ENCODE results near the gene HMGCS2. TPM values are rescaled to one million over a fixed set of nuclear protein-coding genes. Genes with fewer than 3 reads are reported as not detected.

The HMGCS2 gene
- total and polyA plus RNA-seq, 10 of the 15 experiments (the other 5 are each of a cell fraction or from before 2014, with no cell fraction given), result 0.49 TPM; not detected in 9

- no peak for FAIRE-seq
- DNase-seq (ENCODE audit: low read depth, low spot score), result no peak
- 36% methylated on average over 7 of the region's 7 CpGs for WGBS (ENCODE audit: insufficient coverage, insufficient replicate concordance, low lambda C conversion rate, missing lambda C conversion rate)
- ChIA-PET SMC1A (ENCODE audit: uncharacterized antibody, unreplicated experiment) (interaction anchor here (1.0 to 1.2 kb wide), 2 partner anchors 18 kb away, joined by 3 read pairs; no protein-coding TSS in a partner anchor), RAD21 (ENCODE audit: unreplicated experiment) (no interaction called here), POLR2A (no interaction called here), CTCF (interaction anchor here (3.5 kb wide), 1 partner anchor 11 kb away, joined by 17 read pairs; no protein-coding TSS in a partner anchor)
- H3K27ac ChIP-seq (ENCODE audit: control insufficient read depth, insufficient read depth), result no peak overlapping the region
- H3K9ac ChIP-seq (ENCODE audit: control insufficient read depth, insufficient read depth, low read length), result no peak overlapping the region
- 0 out of 2 replicates have a peak, but pooled peaks cover 3% of the 10 kb centered on the region for H4K20me1 ChIP-seq (ENCODE audit: control insufficient read depth, insufficient read depth)
- no peaks in the 10 kb centered on the region for H3K79me2 ChIP-seq (ENCODE audit: control insufficient read depth, insufficient read depth, low read length)
- H3K36me3 ChIP-seq (ENCODE audit: control insufficient read depth in 2 of 2, insufficient read depth in 2 of 2, low read length in 1 of 2), result no peaks in the 10 kb centered on the region
- in situ Hi-C loops (cut with MboI), result no loop called here
- H2AFZ ChIP-seq (ENCODE audit: control insufficient read depth, low read depth, low read length), result no peak overlapping the region
- no peak overlapping the region for H3K4me2 ChIP-seq (ENCODE audit: control insufficient read depth, insufficient read depth)
- H3K27me3 ChIP-seq (replicated peaks in 1 of 2; ENCODE audit: control insufficient read depth in 2 of 2, insufficient read depth in 2 of 2, low read length in 1 of 2), result peaks cover 0 to 3% of the 10 kb centered on the region in 2 experiments; a peak in 2 of 4 replicates
- H3K9me3 ChIP-seq (replicated peaks; ENCODE audit: control insufficient read depth, insufficient read depth, low read length), result no peaks in the 10 kb centered on the region
- H3K4me1 ChIP-seq (ENCODE audit: control insufficient read depth, insufficient read depth, low read length), result no peaks in the 10 kb centered on the region
- H3K4me3 ChIP-seq, result no peak overlapping the region
- no TSS peak for BruUV-seq (replicated peaks)
- TF ChIP-seq USF2 (IDR thresholded peaks at IDR 0.05; ENCODE audit: borderline replicate concordance, low read depth, low read length) (no peak), PAX8 (IDR thresholded peaks at IDR 0.05) (no peak), RB1 (IDR thresholded peaks at IDR 0.05; ENCODE audit: borderline replicate concordance) (no peak), ZNF217 (IDR thresholded peaks at IDR 0.05) (no peak), HDAC6 (IDR thresholded peaks at IDR 0.05; ENCODE audit: unreplicated experiment) (no peak), RFX5 (IDR thresholded peaks at IDR 0.05; ENCODE audit: low read depth, low read length) (no peak), ESRRA (IDR thresholded peaks at IDR 0.05; ENCODE audit: low read length) (no peak), ATF3 (IDR thresholded peaks at IDR 0.05; ENCODE audit: borderline replicate concordance, extremely low read depth, low read depth, low read length) (no peak), SMAD5 (IDR thresholded peaks at IDR 0.05; ENCODE audit: low read depth) (no peak), RAD21 (IDR thresholded peaks at IDR 0.05; ENCODE audit: insufficient read depth, low read depth, low read length) (no peak), BACH1 (IDR thresholded peaks at IDR 0.05; ENCODE audit: borderline replicate concordance) (no peak)
- intact Hi-C loops (cut with micrococcal nuclease; ENCODE audit: unreplicated experiment), result no loop called here
- ATAC-seq, result no peak
Measured at GRCh38 chr1:119797606-119798005, 28.9 kb upstream of the HMGCS2 start.
